ENCODE measurements around the gene HBP1. TPM values are rescaled to one million over a fixed set of nuclear protein-coding genes. Genes with fewer than 3 reads are reported as not detected.
"Not testable (repeated sequence)": the region's sequence is repeated elsewhere in the genome, so short reads cannot be mapped to it uniquely, and the experiment has no call there.

HBP1 gene
- polyA plus RNA-seq, 1 experiment, result 85.2 TPM

GRCh38 chr7:107237451-107237850 is 68.6 kb downstream of the HBP1 start:
- Histone ChIP-seq H3K9me3 (ENCODE audit: control insufficient read depth, insufficient read depth, low read length) (no peaks in the 10 kb centered on the region), H3K27ac (ENCODE audit: low read depth, low read length) (no peak overlapping the region), H3K4me3 (ENCODE audit: low read depth, low read length) (no peak overlapping the region), H3K27me3 (ENCODE audit: control insufficient read depth, insufficient read depth, low read length) (no peaks in the 10 kb centered on the region)
- no peak for DNase-seq (ENCODE audit: low read depth, low spot score)
- POLR2A ChIA-PET, result no interaction called here
- CTCF ChIA-PET, result no interaction called here
- no peak for TF ChIP-seq CTCF (IDR thresholded peaks at IDR 0.05; ENCODE audit: low read depth, low read length)

- no peaks in the 10 kb centered on the region for H3K27me3 ChIP-seq (ENCODE audit: control insufficient read depth, insufficient read depth, low read length)
- no peak for DNase-seq (ENCODE audit: low read depth, low spot score)
- no peak overlapping the region for H3K27ac ChIP-seq (ENCODE audit: low read depth, low read length)
- no peak for TF ChIP-seq CTCF (IDR thresholded peaks at IDR 0.05; ENCODE audit: low read depth, low read length)
- H3K4me3 ChIP-seq (ENCODE audit: low read depth, low read length), result no peak overlapping the region
- CTCF ChIA-PET, result no interaction called here
- peaks cover 3% of the 10 kb centered on the region; the same call in 1 of the 2 replicates for H3K9me3 ChIP-seq (ENCODE audit: control insufficient read depth, insufficient read depth, low read length)
- POLR2A ChIA-PET, result no interaction called here
Observed at GRCh38 chr7:107242267-107242666, 73.5 kb downstream of the HBP1 start.

GRCh38 chr7:107244613-107245012 is 75.8 kb downstream of the HBP1 start:
- ChIA-PET POLR2A (no interaction called here), CTCF (no interaction called here)
- no peak overlapping the region for H3K4me3 ChIP-seq (ENCODE audit: low read depth, low read length)
- no peak for DNase-seq (ENCODE audit: low read depth, low spot score)
- no peaks in the 10 kb centered on the region for H3K27me3 ChIP-seq (ENCODE audit: control insufficient read depth, insufficient read depth, low read length)
- H3K27ac ChIP-seq (ENCODE audit: low read depth, low read length), result no peak overlapping the region
- H3K9me3 ChIP-seq (ENCODE audit: control insufficient read depth, insufficient read depth, low read length), result peaks cover 3% of the 10 kb centered on the region; the same call in 1 of the 2 replicates
- TF ChIP-seq CTCF (IDR thresholded peaks at IDR 0.05; ENCODE audit: low read depth, low read length), result no peak

- H3K9me3 ChIP-seq (ENCODE audit: control insufficient read depth, insufficient read depth, low read length); CTCF ChIA-PET; H3K27me3 ChIP-seq (ENCODE audit: control insufficient read depth, insufficient read depth, low read length); DNase-seq (ENCODE audit: low read depth, low spot score); H3K4me3 ChIP-seq (ENCODE audit: low read depth, low read length); H3K27ac ChIP-seq (ENCODE audit: low read depth, low read length); POLR2A ChIA-PET: not testable (repeated sequence)
Observed at GRCh38 chr7:107246836-107247235, 78.0 kb downstream of the HBP1 start.

GRCh38 chr7:107248551-107249316 is 79.9 kb downstream of the HBP1 start:
- ChIA-PET POLR2A (no interaction called here), CTCF (no interaction called here)
- no peak for DNase-seq (ENCODE audit: low read depth, low spot score)
- H3K4me3 ChIP-seq (ENCODE audit: low read depth, low read length), result no peak overlapping the region
- no peaks in the 10 kb centered on the region for H3K27me3 ChIP-seq (ENCODE audit: control insufficient read depth, insufficient read depth, low read length)
- H3K9me3 ChIP-seq (ENCODE audit: control insufficient read depth, insufficient read depth, low read length), result peaks cover 3% of the 10 kb centered on the region; the same call in 1 of the 2 replicates
- TF ChIP-seq CTCF (IDR thresholded peaks at IDR 0.05; ENCODE audit: low read depth, low read length), result no peak
- no peak overlapping the region for H3K27ac ChIP-seq (ENCODE audit: low read depth, low read length)
